GM12874 (cell line): ENCODE results near the gene TEX9.

Experiments used
- TF ChIP-seq, protein P1 (sequence below): IDR thresholded peaks from 2 replicates; pipeline ENCODE4 v1.5.1; 2011; ENCODE audit warnings: low read depth, mild to moderate bottlenecking, control low read depth, low read length, moderate library complexity; ENCODE audit not compliant: insufficient read depth

TEX9 gene

DNA sequence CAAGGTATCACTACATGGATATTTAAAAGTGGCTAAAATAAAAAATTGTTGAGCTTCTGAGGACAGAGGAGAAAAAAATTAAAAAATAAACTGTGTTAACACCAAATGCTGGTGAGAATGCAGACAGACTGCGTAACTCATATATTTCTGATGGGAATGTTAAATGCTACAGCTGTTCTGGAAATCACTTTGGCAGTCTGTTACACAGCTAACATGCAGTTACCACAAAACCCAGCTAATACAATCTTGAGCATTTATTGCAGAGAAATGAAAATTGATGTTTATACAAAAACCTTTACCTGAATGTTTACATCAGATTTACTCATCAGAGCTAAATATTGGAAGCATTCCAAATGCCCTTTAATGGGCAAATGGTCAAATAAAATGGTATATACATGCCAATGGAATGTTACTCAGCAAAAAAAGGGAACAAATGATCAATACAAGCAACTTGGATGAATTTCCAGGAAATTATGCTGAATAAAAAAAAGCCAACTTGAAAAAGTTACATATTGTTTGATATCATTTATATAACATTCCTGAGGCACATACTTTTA, 75.1 kb downstream of the TEX9 start:
- TF ChIP-seq, protein P1, sequence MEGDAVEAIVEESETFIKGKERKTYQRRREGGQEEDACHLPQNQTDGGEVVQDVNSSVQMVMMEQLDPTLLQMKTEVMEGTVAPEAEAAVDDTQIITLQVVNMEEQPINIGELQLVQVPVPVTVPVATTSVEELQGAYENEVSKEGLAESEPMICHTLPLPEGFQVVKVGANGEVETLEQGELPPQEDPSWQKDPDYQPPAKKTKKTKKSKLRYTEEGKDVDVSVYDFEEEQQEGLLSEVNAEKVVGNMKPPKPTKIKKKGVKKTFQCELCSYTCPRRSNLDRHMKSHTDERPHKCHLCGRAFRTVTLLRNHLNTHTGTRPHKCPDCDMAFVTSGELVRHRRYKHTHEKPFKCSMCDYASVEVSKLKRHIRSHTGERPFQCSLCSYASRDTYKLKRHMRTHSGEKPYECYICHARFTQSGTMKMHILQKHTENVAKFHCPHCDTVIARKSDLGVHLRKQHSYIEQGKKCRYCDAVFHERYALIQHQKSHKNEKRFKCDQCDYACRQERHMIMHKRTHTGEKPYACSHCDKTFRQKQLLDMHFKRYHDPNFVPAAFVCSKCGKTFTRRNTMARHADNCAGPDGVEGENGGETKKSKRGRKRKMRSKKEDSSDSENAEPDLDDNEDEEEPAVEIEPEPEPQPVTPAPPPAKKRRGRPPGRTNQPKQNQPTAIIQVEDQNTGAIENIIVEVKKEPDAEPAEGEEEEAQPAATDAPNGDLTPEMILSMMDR: no peak

DNA sequence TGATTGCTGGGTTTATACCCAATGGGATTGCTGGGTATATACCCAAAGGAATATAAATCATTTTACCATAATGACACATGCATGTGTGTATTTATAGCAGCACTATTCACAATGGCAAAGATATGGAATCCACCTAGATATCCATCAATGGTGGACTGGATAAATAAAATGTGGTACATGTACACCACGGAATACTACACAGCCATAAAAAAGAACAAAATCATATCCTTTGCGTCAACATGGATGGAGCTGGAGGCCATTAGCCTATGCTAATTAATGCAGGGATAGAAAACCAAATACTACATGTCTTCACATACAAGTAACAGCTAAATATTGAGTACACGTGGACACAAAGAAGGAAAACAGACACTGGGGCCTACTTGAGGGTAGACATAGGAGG, 77.1 kb downstream of the TEX9 start:
- TF ChIP-seq, protein P1: no peak

DNA sequence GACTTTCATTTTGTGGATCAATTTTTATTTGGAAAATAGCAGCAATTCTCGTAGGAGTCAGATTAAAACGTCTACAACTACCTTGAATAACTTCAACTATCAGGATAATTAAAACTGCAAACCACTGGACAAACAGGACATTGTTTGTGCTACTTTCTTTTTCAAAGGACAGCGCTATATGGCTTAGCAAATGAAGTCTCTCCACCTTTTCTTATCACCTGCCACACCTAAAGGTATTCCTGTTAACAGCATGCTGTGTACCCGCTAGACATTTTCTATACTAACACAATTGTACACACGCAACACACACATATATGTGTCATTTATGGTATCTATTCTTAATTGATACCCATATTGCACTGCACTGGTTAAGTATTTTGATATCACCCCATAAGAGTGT, 80.5 kb downstream of the TEX9 start:
- TF ChIP-seq, protein P1: no peak

DNA sequence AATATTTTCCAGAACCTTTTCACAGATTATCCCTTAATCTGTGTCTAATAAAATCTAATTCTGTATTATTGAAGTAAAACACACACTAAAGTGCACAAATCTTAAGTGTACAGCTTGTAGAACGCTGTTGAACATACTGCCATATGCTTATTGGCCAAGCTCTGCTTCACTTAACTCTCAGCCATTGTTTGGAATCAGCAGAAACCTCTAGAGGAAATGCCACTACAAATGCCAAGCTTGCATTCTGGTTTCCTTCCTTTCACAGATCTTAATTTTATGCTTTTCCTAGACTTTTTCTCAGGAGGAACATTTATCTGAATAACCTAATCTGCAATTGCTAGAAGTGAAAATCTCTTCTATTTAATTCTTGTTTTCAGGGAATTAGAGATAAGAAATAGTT, 89.6 kb downstream of the TEX9 start:
- TF ChIP-seq, protein P1: no peak

DNA sequence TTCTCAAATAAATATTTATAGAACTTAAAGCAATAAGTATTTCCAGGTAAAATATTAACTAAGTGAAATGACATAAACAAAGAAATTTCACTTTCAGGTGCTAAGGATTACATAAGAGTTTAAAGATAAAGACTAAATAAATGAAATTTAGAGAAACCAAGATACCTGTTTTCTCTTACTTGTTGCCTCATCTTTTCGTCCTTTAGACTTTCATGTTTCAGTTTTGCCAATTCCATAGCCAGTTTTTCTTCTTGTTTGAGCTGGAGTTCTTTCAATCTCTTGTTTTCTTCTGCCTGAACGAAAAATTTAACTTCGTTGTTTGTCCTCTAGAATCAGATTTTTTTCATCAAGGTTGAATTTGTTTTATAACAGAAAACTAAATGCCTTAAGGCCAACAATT, 91.0 kb downstream of the TEX9 start:
- TF ChIP-seq, protein P1: no peak

DNA sequence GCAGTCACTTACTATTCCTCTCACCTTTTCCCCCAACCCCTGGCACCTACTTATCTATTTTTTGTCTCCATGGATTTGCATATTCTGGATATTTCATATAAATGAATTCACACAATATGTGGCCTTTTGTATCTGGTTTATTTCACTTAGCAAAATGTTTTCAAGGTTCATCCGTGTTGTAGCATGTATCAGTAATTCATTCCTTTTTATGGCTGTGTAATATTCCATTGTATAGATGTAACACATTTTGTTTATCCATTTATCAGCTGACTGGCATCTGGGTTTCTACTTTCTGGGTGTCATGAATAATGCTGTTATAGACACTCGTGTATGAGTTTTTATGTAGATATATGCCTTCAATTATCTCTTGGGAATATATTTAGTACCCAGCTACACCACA, 93.9 kb downstream of the TEX9 start:
- TF ChIP-seq, protein P1: no peak

DNA sequence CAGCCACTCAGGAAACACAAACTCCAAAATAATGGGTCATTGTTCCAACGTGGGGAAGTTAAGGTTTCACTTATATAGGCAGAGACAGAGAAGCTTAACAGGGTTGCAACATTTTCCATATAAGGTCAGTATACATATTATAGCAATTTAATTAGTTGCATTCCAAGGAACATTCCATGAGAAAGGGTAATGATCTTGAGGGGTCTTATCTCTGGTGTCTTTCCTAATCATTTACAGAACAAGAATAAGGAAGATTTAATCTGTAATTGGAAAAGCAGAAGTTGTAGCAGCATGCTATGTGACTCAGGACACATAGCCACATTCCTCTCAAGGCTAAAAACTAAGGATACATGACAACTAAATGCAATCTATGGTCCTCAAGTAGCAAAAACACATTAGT, 94.8 kb downstream of the TEX9 start:
- TF ChIP-seq, protein P1: no peak
